ENCODE results near the gene SIPA1. TPM values are rescaled to one million over a fixed set of nuclear protein-coding genes. Genes with fewer than 3 reads are reported as not detected.

The SIPA1 gene
- total and polyA plus RNA-seq, 2 of the 8 experiments (the other 6 are each of a cell fraction or from before 2014, with no cell fraction given), result 35.3 to 72.2 TPM

DNA sequence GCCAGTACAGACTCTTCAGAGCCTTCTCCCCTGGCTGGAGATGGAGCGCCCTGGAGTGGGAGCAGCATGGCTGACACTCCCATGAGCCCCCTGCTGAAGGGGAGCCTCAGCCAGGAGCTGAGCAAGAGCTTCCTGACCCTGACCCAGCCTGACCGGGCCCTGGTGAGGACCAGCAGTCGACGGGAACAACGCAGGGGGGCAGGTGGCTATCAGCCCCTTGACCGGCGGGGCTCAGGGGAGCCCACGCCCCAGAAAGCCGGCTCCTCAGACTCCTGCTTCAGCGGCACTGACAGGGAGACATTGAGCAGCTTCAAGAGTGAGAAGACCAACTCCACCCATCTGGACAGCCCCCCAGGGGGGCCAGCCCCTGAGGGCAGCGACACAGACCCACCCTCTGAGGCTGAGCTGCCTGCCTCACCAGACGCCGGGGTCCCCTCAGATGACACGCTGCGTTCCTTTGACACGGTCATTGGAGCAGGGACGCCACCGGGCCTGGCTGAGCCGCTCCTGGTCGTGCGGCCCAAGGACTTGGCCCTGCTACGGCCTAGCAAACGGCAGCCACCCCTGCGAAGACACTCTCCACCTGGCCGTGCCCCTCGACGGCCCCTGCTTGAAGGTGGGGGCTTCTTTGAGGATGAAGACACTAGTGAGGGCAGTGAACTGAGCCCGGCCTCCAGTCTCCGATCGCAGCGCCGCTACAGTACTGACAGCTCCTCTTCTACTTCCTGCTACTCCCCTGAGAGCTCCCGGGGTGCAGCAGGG lies 19.7 kb upstream of the SIPA1 start (continued):
- TF ChIP-seq, protein P1, sequence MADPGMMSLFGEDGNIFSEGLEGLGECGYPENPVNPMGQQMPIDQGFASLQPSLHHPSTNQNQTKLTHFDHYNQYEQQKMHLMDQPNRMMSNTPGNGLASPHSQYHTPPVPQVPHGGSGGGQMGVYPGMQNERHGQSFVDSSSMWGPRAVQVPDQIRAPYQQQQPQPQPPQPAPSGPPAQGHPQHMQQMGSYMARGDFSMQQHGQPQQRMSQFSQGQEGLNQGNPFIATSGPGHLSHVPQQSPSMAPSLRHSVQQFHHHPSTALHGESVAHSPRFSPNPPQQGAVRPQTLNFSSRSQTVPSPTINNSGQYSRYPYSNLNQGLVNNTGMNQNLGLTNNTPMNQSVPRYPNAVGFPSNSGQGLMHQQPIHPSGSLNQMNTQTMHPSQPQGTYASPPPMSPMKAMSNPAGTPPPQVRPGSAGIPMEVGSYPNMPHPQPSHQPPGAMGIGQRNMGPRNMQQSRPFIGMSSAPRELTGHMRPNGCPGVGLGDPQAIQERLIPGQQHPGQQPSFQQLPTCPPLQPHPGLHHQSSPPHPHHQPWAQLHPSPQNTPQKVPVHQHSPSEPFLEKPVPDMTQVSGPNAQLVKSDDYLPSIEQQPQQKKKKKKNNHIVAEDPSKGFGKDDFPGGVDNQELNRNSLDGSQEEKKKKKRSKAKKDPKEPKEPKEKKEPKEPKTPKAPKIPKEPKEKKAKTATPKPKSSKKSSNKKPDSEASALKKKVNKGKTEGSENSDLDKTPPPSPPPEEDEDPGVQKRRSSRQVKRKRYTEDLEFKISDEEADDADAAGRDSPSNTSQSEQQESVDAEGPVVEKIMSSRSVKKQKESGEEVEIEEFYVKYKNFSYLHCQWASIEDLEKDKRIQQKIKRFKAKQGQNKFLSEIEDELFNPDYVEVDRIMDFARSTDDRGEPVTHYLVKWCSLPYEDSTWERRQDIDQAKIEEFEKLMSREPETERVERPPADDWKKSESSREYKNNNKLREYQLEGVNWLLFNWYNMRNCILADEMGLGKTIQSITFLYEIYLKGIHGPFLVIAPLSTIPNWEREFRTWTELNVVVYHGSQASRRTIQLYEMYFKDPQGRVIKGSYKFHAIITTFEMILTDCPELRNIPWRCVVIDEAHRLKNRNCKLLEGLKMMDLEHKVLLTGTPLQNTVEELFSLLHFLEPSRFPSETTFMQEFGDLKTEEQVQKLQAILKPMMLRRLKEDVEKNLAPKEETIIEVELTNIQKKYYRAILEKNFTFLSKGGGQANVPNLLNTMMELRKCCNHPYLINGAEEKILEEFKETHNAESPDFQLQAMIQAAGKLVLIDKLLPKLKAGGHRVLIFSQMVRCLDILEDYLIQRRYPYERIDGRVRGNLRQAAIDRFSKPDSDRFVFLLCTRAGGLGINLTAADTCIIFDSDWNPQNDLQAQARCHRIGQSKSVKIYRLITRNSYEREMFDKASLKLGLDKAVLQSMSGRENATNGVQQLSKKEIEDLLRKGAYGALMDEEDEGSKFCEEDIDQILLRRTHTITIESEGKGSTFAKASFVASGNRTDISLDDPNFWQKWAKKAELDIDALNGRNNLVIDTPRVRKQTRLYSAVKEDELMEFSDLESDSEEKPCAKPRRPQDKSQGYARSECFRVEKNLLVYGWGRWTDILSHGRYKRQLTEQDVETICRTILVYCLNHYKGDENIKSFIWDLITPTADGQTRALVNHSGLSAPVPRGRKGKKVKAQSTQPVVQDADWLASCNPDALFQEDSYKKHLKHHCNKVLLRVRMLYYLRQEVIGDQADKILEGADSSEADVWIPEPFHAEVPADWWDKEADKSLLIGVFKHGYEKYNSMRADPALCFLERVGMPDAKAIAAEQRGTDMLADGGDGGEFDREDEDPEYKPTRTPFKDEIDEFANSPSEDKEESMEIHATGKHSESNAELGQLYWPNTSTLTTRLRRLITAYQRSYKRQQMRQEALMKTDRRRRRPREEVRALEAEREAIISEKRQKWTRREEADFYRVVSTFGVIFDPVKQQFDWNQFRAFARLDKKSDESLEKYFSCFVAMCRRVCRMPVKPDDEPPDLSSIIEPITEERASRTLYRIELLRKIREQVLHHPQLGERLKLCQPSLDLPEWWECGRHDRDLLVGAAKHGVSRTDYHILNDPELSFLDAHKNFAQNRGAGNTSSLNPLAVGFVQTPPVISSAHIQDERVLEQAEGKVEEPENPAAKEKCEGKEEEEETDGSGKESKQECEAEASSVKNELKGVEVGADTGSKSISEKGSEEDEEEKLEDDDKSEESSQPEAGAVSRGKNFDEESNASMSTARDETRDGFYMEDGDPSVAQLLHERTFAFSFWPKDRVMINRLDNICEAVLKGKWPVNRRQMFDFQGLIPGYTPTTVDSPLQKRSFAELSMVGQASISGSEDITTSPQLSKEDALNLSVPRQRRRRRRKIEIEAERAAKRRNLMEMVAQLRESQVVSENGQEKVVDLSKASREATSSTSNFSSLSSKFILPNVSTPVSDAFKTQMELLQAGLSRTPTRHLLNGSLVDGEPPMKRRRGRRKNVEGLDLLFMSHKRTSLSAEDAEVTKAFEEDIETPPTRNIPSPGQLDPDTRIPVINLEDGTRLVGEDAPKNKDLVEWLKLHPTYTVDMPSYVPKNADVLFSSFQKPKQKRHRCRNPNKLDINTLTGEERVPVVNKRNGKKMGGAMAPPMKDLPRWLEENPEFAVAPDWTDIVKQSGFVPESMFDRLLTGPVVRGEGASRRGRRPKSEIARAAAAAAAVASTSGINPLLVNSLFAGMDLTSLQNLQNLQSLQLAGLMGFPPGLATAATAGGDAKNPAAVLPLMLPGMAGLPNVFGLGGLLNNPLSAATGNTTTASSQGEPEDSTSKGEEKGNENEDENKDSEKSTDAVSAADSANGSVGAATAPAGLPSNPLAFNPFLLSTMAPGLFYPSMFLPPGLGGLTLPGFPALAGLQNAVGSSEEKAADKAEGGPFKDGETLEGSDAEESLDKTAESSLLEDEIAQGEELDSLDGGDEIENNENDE (IDR thresholded peaks at IDR 0.05; ENCODE audit: insufficient replicate concordance, low read length), result no peak
- TF ChIP-seq SP2 (IDR thresholded peaks at IDR 0.05; ENCODE audit: low read length) (no peak), FOSL1 (IDR thresholded peaks at IDR 0.05; ENCODE audit: insufficient read depth, low read depth, low read length) (no peak), EP300 (IDR thresholded peaks at IDR 0.05; ENCODE audit: borderline replicate concordance in 1 of 2, low read depth in 2 of 2, low read length in 2 of 2) (no peak), POLR2AphosphoS5 (IDR thresholded peaks at IDR 0.05; ENCODE audit: low read depth, low read length) (no peak), RBBP5 (IDR thresholded peaks at IDR 0.05; ENCODE audit: borderline replicate concordance, low read depth, low read length) (no peak), ASH2L (IDR thresholded peaks at IDR 0.05; ENCODE audit: low read length) (no peak)

Data from H1 (cell line).